DND-41 (cell line): ENCODE data around the gene CNOT10.
"Not testable (repeated sequence)": the region's sequence is repeated elsewhere in the genome, so short reads cannot be mapped to it uniquely, and the experiment has no call there.

Source experiments
- ATAC-seq: fragments of 200-7000 bp; cut with Tn5 transposase; 3 replicates; pipeline ENCODE4 v1.9.1; 2021; ENCODE audit warnings: low read depth; ENCODE audit not compliant: insufficient read depth
- DNase-seq: peaks from one replicate; pipeline ENCODE4 v3.0.0-alpha.2; 2020
- H2AFZ ChIP-seq: 2 replicates; pipeline ENCODE4 v1.6.0; 2012; ENCODE audit warnings: low read depth, low read length
- H3K27ac ChIP-seq: 2 replicates; pipeline ENCODE4 v1.5.1; 2012; ENCODE audit warnings: low read length, inconsistent platforms
- H3K27me3 ChIP-seq: fragments of 200-600 bp; sonication (generic); 2 replicates; pipeline ENCODE4 v1.6.0; 2012; ENCODE audit warnings: low read length, mild to moderate bottlenecking, inconsistent platforms; ENCODE audit not compliant: insufficient read depth, poor library complexity
- H3K36me3 ChIP-seq: 2 replicates; pipeline ENCODE4 v1.5.1; 2012; ENCODE audit warnings: low read length, inconsistent platforms; ENCODE audit not compliant: insufficient read depth
- H3K4me1 ChIP-seq: 2 replicates; pipeline ENCODE4 v1.5.1; 2012; ENCODE audit warnings: mild to moderate bottlenecking, low read length; ENCODE audit not compliant: insufficient read depth
- H3K4me2 ChIP-seq: 2 replicates; pipeline ENCODE4 v1.6.0; 2012; ENCODE audit warnings: mild to moderate bottlenecking, moderate library complexity, low read length, inconsistent platforms; ENCODE audit not compliant: insufficient read depth
- H3K4me3 ChIP-seq, 2 experiments: fragments of 200-600 bp in 1 of 2; shearing (Covaris generic) in 1 of 2; 2 replicates each; pipeline ENCODE4 v1.5.1; 2012 to 2016; ENCODE audit warnings: inconsistent platforms in 2 of 2, low read length in 2 of 2, mild to moderate bottlenecking in 2 of 2, low read depth in 1 of 2, moderate library complexity in 1 of 2
- H3K79me2 ChIP-seq: 2 replicates; pipeline ENCODE4 v1.6.0; 2012; ENCODE audit warnings: low read length, inconsistent platforms; ENCODE audit not compliant: insufficient read depth
- H3K9ac ChIP-seq: 2 replicates; pipeline ENCODE4 v1.6.0; 2012; ENCODE audit warnings: low read depth, mild to moderate bottlenecking, inconsistent platforms, low read length, moderate library complexity
- H3K9me3 ChIP-seq: 2 replicates; pipeline ENCODE4 v1.5.1; 2012; ENCODE audit warnings: low read length, moderate library complexity, mild to moderate bottlenecking, inconsistent platforms; ENCODE audit not compliant: insufficient read depth, severe bottlenecking
- H4K20me1 ChIP-seq: 2 replicates; pipeline ENCODE4 v1.6.0; 2012; ENCODE audit warnings: low read length; ENCODE audit not compliant: insufficient read depth
- EZH2 ChIP-seq: IDR thresholded peaks from 3 replicates; pipeline ENCODE4 v1.6.1; 2012; ENCODE audit warnings: borderline replicate concordance, low read depth, mild to moderate bottlenecking, moderate library complexity, low read length, inconsistent platforms; ENCODE audit not compliant: severe bottlenecking
- TF ChIP-seq, protein P1 (sequence below): IDR thresholded peaks from 2 replicates; pipeline ENCODE4 v1.5.1; 2012; ENCODE audit warnings: borderline replicate concordance, low read length, moderate library complexity, mild to moderate bottlenecking; ENCODE audit not compliant: poor library complexity, severe bottlenecking; ENCODE audit errors: extremely low read depth

The CNOT10 gene

DNA sequence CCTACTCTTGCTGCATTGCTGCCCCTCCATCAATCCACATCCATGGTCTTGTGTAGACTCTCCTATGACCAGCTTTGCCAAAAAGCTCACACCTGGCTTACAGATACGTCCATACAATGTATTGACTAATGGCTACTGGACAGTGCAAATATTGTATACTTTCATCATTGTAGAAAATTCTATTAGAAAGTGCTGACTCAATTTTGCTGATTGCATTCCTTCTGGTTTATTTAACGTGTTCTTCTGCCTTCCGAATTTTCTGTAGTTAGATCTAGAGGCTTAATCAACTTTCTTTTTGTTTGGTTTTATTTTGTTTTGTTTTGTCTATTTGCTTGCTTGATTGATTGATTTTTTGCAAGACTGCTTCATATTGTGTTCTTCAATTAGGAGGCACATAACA lies 29.8 kb upstream of the CNOT10 start:
- H3K4me1 ChIP-seq: no peaks in the 10 kb centered on the region
- DNase-seq: no peak
- H3K79me2 ChIP-seq: no peaks in the 10 kb centered on the region
- H3K36me3 ChIP-seq: no peaks in the 10 kb centered on the region
- no peak overlapping the region for H3K4me3 ChIP-seq
- H3K27ac ChIP-seq: no peak overlapping the region
- no peak overlapping the region for H3K9ac ChIP-seq
- H2AFZ ChIP-seq: no peak overlapping the region
- TF ChIP-seq, protein P1, sequence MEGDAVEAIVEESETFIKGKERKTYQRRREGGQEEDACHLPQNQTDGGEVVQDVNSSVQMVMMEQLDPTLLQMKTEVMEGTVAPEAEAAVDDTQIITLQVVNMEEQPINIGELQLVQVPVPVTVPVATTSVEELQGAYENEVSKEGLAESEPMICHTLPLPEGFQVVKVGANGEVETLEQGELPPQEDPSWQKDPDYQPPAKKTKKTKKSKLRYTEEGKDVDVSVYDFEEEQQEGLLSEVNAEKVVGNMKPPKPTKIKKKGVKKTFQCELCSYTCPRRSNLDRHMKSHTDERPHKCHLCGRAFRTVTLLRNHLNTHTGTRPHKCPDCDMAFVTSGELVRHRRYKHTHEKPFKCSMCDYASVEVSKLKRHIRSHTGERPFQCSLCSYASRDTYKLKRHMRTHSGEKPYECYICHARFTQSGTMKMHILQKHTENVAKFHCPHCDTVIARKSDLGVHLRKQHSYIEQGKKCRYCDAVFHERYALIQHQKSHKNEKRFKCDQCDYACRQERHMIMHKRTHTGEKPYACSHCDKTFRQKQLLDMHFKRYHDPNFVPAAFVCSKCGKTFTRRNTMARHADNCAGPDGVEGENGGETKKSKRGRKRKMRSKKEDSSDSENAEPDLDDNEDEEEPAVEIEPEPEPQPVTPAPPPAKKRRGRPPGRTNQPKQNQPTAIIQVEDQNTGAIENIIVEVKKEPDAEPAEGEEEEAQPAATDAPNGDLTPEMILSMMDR: no peak
- no peak for TF ChIP-seq EZH2
- no peaks in the 10 kb centered on the region for H4K20me1 ChIP-seq
- ATAC-seq: no peak
- no peaks in the 10 kb centered on the region for H3K27me3 ChIP-seq
- no peak overlapping the region for H3K4me2 ChIP-seq
- no peaks in the 10 kb centered on the region for H3K9me3 ChIP-seq

DNA sequence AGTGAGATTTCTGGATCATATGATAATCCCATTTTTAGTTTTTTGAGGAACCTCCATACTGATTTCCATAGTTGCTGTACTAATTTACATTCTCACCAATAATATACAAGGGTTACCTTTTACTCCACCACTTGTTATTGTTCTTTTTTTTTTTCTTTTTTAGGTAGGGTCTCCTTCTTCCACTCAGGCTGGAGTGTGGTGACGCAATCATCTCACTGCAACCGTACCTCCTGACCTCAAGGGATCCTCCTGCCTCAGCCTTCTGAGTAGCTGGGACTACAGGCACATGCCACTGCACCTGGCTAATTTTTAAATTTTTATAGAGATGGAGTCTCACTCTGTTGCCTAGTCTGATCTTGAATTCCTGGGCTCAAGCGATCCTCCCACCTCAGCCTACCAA lies 24.4 kb upstream of the CNOT10 start:
- Histone ChIP-seq H3K36me3 (no peaks in the 10 kb centered on the region), H3K27ac (no peak overlapping the region), H3K9ac (no peak overlapping the region), H4K20me1 (no peaks in the 10 kb centered on the region), H3K4me3 (no peak overlapping the region), H2AFZ (no peak overlapping the region), H3K4me2 (no peak overlapping the region), H3K9me3 (no peaks in the 10 kb centered on the region), H3K4me1 (no peaks in the 10 kb centered on the region), H3K27me3 (no peaks in the 10 kb centered on the region), H3K79me2 (no peaks in the 10 kb centered on the region)
- TF ChIP-seq EZH2: no peak
- TF ChIP-seq, protein P1: no peak
- no peak for DNase-seq
- no peak for ATAC-seq

DNA sequence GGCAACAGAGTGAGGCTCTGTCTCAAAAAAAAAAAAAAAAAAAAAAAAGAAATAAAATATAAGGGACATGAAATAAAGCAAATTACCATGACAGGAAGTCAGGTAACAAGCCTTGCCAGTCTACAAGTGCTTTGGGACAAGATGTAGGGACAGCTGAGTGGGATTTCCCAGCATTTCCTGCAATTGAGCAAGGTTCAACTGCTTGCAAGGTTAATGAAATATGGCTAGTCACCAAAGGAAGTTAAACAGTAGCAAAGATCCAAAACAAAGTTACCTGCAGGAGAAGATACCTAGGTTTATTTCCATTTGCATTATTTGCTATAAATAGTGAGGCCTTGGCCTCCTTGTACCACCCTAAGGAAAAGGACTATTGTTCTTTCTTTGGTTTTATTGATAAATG lies 22.3 kb upstream of the CNOT10 start:
- no peak for ATAC-seq
- TF ChIP-seq EZH2: no peak
- TF ChIP-seq, protein P1: no peak
- Histone ChIP-seq H3K4me1 (no peaks in the 10 kb centered on the region), H3K9ac (no peak overlapping the region), H3K4me2 (no peak overlapping the region), H3K79me2 (no peaks in the 10 kb centered on the region), H4K20me1 (no peaks in the 10 kb centered on the region), H3K36me3 (no peaks in the 10 kb centered on the region), H3K27ac (no peak overlapping the region), H3K4me3 (no peak overlapping the region), H3K27me3 (no peaks in the 10 kb centered on the region), H3K9me3 (no peaks in the 10 kb centered on the region), H2AFZ (no peak overlapping the region)
- no peak for DNase-seq

DNA sequence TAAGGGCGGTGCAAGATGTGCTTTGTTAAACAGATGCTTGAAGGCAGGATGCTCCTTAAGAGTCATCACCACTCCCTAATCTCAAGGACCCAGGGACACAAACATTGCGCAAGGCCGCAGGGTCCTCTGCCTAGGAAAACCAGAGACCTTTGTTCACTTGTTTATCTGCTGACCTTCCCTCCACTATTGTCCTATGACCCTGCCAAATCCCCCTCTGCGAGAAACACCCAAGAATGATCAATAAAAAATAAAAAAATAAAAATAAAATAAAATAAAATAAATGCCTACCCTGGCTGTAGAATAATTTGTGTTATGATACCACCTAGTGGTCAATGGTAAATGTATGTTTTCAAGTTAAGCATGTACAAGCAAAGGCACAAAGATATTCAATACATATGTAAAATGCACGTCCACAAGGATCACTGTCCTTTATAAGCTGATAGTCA lies 20.3 kb upstream of the CNOT10 start:
- H3K4me3 ChIP-seq, H3K9me3 ChIP-seq, H3K4me1 ChIP-seq, H3K27ac ChIP-seq, DNase-seq, H3K27me3 ChIP-seq, H3K79me2 ChIP-seq, H3K4me2 ChIP-seq, H4K20me1 ChIP-seq, H3K36me3 ChIP-seq, H3K9ac ChIP-seq, H2AFZ ChIP-seq: not testable (repeated sequence)
- TF ChIP-seq, protein P1: peak; percentile 64
- peak; percentile 88 for ATAC-seq
